B cell (primary cell): ENCODE results near the gene LCN1. TPM values are rescaled to one million over a fixed set of nuclear protein-coding genes. Genes with fewer than 3 reads are reported as not detected.

ENCODE experiments used
- ATAC-seq: fragments of 200-7000 bp; cut with Tn5 transposase; one replicate; pipeline ENCODE4 v1.10.0; 2021; ENCODE audit warnings: low read depth, mild to moderate bottlenecking, moderate number of reproducible peaks, moderate library complexity
- CTCF ChIA-PET: fragments of 350-600 bp; sonication (Branson Sonifier 250); formaldehyde crosslinking; loops from one replicate; lab custom pipeline; 2021; ENCODE audit warnings: antibody characterized with exemption, inconsistent platforms; lab: Charles Lee
- POLR2A ChIA-PET: fragments of 350-600 bp; sonication (Branson Sonifier 250); formaldehyde crosslinking; loops from one replicate; lab custom pipeline; 2021; ENCODE audit warnings: antibody characterized with exemption; lab: Charles Lee
- DNase-seq: peaks from one replicate; pipeline ENCODE4 v3.0.0; 2013
- H2AFZ ChIP-seq: 2 replicates; pipeline ENCODE4 v1.6.1; 2012; ENCODE audit warnings: mild to moderate bottlenecking, low read depth, low read length; ENCODE audit not compliant: insufficient read depth, poor library complexity, severe bottlenecking
- H3K27ac ChIP-seq, 2 donors: 1 replicate in 1 of 2; 2 replicates in 1 of 2; pipeline ENCODE4 v1.5.1; 2012 to 2013; ENCODE audit warnings: low read length in 2 of 2, mild to moderate bottlenecking in 2 of 2, moderate library complexity in 1 of 2
- H3K27me3 ChIP-seq, 4 experiments: fragments of 200-600 bp in 1 of 4; sonication (generic) in 1 of 4; replicated peaks in 1 of 4; 1 replicate in 2 of 4; 2 replicates in 2 of 4; pipeline versions ENCODE4 v1.6.1 to v1.7.0; 2013 to 2016; ENCODE audit warnings: low read length in 3 of 4, mild to moderate bottlenecking in 2 of 4, mixed read lengths in 1 of 4, moderate library complexity in 1 of 4; ENCODE audit not compliant: insufficient read depth in 4 of 4, control insufficient read depth in 3 of 4; ENCODE audit errors: control extremely low read depth in 1 of 4
- H3K36me3 ChIP-seq, 2 experiments: replicated peaks in 1 of 2; 1 replicate in 1 of 2; 2 replicates in 1 of 2; pipeline versions ENCODE4 v1.6.1 to v1.7.1; 2013; ENCODE audit warnings: low read length in 1 of 2; ENCODE audit not compliant: insufficient read depth in 2 of 2, control insufficient read depth in 1 of 2; ENCODE audit errors: control extremely low read depth in 1 of 2, extremely low read depth in 1 of 2
- H3K4me1 ChIP-seq, 2 donors: fragments of 200-600 bp in 1 of 2; sonication (generic) in 1 of 2; 1 replicate in 1 of 2; 2 replicates in 1 of 2; pipeline versions ENCODE4 v1.5.1 to v1.6.1; 2013 to 2017; ENCODE audit warnings: low read length in 2 of 2; ENCODE audit not compliant: control insufficient read depth in 2 of 2, insufficient read depth in 2 of 2
- H3K4me2 ChIP-seq: replicated peaks from 2 replicates; pipeline ENCODE3; 2012; ENCODE audit warnings: mild to moderate bottlenecking, low read depth, low read length; ENCODE audit not compliant: poor library complexity, severe bottlenecking
- H3K4me3 ChIP-seq, 5 experiments: fragments of 200-600 bp in 1 of 5; sonication (generic) in 1 of 5; 1 replicate in 3 of 5; 2 replicates in 2 of 5; pipeline versions ENCODE4 v1.5.1 to v1.7.0; 2011 to 2016; ENCODE audit warnings: low read length in 4 of 5, mild to moderate bottlenecking in 4 of 5, low read depth in 2 of 5, control low read depth in 1 of 5, moderate library complexity in 1 of 5; ENCODE audit not compliant: insufficient read depth in 1 of 5; ENCODE audit errors: control extremely low read depth in 1 of 5, extremely low read depth in 1 of 5
- H3K79me2 ChIP-seq: fragments of 200-600 bp; sonication (generic); one replicate; pipeline ENCODE4 v1.6.0; 2016; ENCODE audit warnings: low read length; ENCODE audit not compliant: control insufficient read depth, insufficient read depth
- H3K9ac ChIP-seq: fragments of 200-600 bp; sonication (generic); 2 replicates; pipeline ENCODE4 v1.6.1; 2017; ENCODE audit warnings: mild to moderate bottlenecking, low read length, moderate library complexity
- H3K9me3 ChIP-seq, 3 donors: one replicate each; pipeline versions ENCODE4 v1.6.1 to v1.7.1; 2013; ENCODE audit warnings: low read length in 2 of 3; ENCODE audit not compliant: control insufficient read depth in 2 of 3, insufficient read depth in 1 of 3; ENCODE audit errors: control extremely low read depth in 1 of 3
- H4K20me1 ChIP-seq: 2 replicates; pipeline ENCODE4 v1.6.0; 2012; ENCODE audit warnings: mild to moderate bottlenecking, low read length; ENCODE audit not compliant: insufficient read depth, control insufficient read depth, poor library complexity, severe bottlenecking
- H3K27ac Mint-ChIP-seq: one replicate; pipeline ENCODE4 v1.8.0; 2021; ENCODE audit warnings: mixed read lengths
- H3K27me3 Mint-ChIP-seq: one replicate; pipeline ENCODE4 v1.8.0; 2021; ENCODE audit warnings: mixed read lengths
- H3K4me1 Mint-ChIP-seq: one replicate; pipeline ENCODE4 v1.8.0; 2021; ENCODE audit warnings: mixed read lengths
- H3K4me3 Mint-ChIP-seq: one replicate; pipeline ENCODE4 v1.8.0; 2021; ENCODE audit warnings: mixed read lengths
- H3K9me3 Mint-ChIP-seq: one replicate; pipeline ENCODE4 v1.8.0; 2022; ENCODE audit warnings: mixed read lengths; ENCODE audit not compliant: insufficient read depth
- EZH2 ChIP-seq: IDR thresholded peaks from 2 replicates; pipeline ENCODE4 v1.6.1; 2012; ENCODE audit warnings: borderline replicate concordance, low read depth, mild to moderate bottlenecking, moderate library complexity, low read length; ENCODE audit not compliant: insufficient read depth, poor library complexity, severe bottlenecking
- WGBS: methylation state at CpG from one replicate; pipeline ENCODE4 v1.1.5; 2013; ENCODE audit warnings: missing lambda C conversion rate; ENCODE audit not compliant: insufficient coverage; 5-methylcytosine and 5-hydroxymethylcytosine counted together
- intact Hi-C: fragments of 100-400 bp; cut with micrococcal nuclease; formaldehyde crosslinking; loops from one replicate; pipeline ENCODE4 v1.10.0; 2022
- polyA plus RNA-seq: library from polyadenylated mRNA; depleted of rRNA; stranded (reverse); fragments of >200 nt; gene quantifications from 2 replicates; pipeline ENCODE4 v1.2.3, GENCODE V29; 2012
- total RNA-seq, 2 donors: library from RNA; stranded (reverse); fragments of 120-200 nt in 1 of 2; gene quantifications; 1 replicate in 1 of 2; 2 replicates in 1 of 2; pipeline versions ENCODE4 v1.2.3 to v1.2.4, GENCODE V29; 2013 to 2022
- TF ChIP-seq, protein P1 (sequence below): fragments of 200-600 bp; IDR thresholded peaks from one replicate; pipeline ENCODE4 v1.8.0; 2022; ENCODE audit warnings: antibody characterized with exemption, mild to moderate bottlenecking

The LCN1 gene
- total and polyA plus RNA-seq, 2 donors (not counting 1 experiment from before 2014, with no cell fraction given), result not detected

DNA sequence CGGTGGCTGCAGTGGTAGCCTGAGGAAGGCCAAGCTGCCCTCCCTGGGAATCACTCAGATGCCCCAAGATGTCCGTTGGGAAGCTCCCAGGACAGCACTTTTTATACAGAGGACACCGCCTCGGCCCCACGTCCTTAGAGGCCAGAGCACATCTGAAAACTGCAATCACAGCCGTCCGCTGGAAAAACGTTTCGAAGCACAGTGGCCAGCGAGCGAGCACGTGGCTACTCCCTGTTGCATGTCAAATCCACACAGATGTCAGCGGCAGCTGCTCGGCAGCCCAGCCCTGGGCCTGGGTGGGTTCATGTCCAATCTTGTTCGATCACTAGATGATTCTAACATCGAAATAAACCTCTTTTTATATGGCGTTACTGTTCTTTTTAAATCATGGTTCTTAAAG is 32.7 kb upstream of the LCN1 start:
- H3K4me3 ChIP-seq, result no peak overlapping the region
- no peaks in the 10 kb centered on the region for H3K9me3 ChIP-seq
- Mint-ChIP-seq H3K4me1 (no peaks in the 10 kb centered on the region), H3K27ac (no peak overlapping the region), H3K27me3 (no peaks in the 10 kb centered on the region), H3K4me3 (no peak overlapping the region), H3K9me3 (no peaks in the 10 kb centered on the region)
- H2AFZ ChIP-seq, result no peak overlapping the region
- no peak for ATAC-seq
- H3K4me2 ChIP-seq, result no peak overlapping the region
- no peak for DNase-seq
- 94% methylated on average over 17 of the region's 17 CpGs for WGBS
- H3K27ac ChIP-seq, result no peak overlapping the region
- intact Hi-C loops, result no loop called here
- TF ChIP-seq, protein P1, sequence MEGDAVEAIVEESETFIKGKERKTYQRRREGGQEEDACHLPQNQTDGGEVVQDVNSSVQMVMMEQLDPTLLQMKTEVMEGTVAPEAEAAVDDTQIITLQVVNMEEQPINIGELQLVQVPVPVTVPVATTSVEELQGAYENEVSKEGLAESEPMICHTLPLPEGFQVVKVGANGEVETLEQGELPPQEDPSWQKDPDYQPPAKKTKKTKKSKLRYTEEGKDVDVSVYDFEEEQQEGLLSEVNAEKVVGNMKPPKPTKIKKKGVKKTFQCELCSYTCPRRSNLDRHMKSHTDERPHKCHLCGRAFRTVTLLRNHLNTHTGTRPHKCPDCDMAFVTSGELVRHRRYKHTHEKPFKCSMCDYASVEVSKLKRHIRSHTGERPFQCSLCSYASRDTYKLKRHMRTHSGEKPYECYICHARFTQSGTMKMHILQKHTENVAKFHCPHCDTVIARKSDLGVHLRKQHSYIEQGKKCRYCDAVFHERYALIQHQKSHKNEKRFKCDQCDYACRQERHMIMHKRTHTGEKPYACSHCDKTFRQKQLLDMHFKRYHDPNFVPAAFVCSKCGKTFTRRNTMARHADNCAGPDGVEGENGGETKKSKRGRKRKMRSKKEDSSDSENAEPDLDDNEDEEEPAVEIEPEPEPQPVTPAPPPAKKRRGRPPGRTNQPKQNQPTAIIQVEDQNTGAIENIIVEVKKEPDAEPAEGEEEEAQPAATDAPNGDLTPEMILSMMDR, result no peak
- no peak for TF ChIP-seq EZH2
- H3K36me3 ChIP-seq, result no peaks in the 10 kb centered on the region
- no peaks in the 10 kb centered on the region for H3K79me2 ChIP-seq
- no peaks in the 10 kb centered on the region for H3K4me1 ChIP-seq
- ChIA-PET POLR2A (no interaction called here), CTCF (no interaction called here)
- H3K27me3 ChIP-seq, result peaks cover 0 to 1% (median 0%) of the 10 kb centered on the region in 4 experiments
- H3K9ac ChIP-seq, result no peak overlapping the region
- no peaks in the 10 kb centered on the region for H4K20me1 ChIP-seq

DNA sequence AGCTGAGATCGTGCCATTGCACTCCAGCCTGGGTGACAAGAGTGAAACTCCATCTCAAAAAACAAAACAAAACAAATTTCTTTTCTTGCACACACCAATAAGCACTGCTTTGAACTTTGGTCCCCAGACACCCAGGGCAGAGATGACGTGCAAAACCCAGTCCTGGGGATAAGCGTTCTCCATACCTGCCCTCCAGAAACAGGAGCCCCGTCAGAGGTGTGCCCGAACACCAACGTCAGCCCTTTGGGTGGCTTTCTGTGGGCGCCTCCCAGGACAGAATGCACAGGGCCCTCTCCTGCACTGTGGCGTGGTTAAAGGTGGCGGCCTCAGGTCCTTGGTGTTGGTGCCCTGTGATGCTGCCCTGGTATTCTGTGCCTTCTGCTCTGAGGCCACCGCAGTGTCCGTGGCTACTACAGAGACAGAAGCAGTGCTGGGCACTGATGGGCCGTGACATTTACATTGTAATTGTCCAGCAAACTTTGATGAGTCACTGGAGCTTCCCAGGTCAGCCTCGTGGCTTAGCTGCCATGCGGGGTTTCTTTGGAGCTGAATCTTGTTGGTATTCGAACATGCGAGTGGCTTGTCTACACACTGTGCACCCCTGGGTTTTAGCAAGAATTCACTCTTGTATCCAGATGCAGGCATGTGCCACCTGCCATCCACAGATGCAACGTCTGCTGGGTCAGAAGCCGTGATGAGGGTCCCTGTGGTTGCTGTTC is 31.9 kb upstream of the LCN1 start:
- no peak overlapping the region for H3K9ac ChIP-seq
- no peaks in the 10 kb centered on the region for H3K4me1 Mint-ChIP-seq
- H3K4me3 ChIP-seq, result no peak overlapping the region
- no peak overlapping the region for H3K4me2 ChIP-seq
- H3K27me3 ChIP-seq, result no peaks in the 10 kb centered on the region
- no peaks in the 10 kb centered on the region for H4K20me1 ChIP-seq
- TF ChIP-seq, protein P1, result no peak
- TF ChIP-seq EZH2, result no peak
- H3K27me3 Mint-ChIP-seq, result no peaks in the 10 kb centered on the region
- intact Hi-C loops, result no loop called here
- no peak overlapping the region for H2AFZ ChIP-seq
- WGBS, result 89% methylated on average over 17 of the region's 18 CpGs
- H3K36me3 ChIP-seq, result no peaks in the 10 kb centered on the region
- no peaks in the 10 kb centered on the region for H3K9me3 ChIP-seq
- no peaks in the 10 kb centered on the region for H3K9me3 Mint-ChIP-seq
- CTCF ChIA-PET, result interaction anchor here (1.1 kb wide), 1 partner anchor 9 kb away, joined by 3 read pairs; no protein-coding TSS in a partner anchor
- POLR2A ChIA-PET, result no interaction called here
- no peak overlapping the region for H3K27ac Mint-ChIP-seq
- DNase-seq (no peak), ATAC-seq (no peak)
- no peak overlapping the region for H3K27ac ChIP-seq
- no peaks in the 10 kb centered on the region for H3K79me2 ChIP-seq
- H3K4me1 ChIP-seq, result no peaks in the 10 kb centered on the region
- no peak overlapping the region for H3K4me3 Mint-ChIP-seq
